H4 (cell line): ENCODE measurements around the gene MCOLN1. TPM values are rescaled to one million over a fixed set of nuclear protein-coding genes. Genes with fewer than 3 reads are reported as not detected.

Source experiments
- DNase-seq: peaks from one replicate; pipeline ENCODE4 v3.0.0-alpha.2; 2015; ENCODE audit warnings: low spot score
- total RNA-seq: library from RNA; depleted of rRNA; stranded (reverse); fragments of >200 nt; shearing (Covaris generic); gene quantifications from 2 replicates; pipeline ENCODE4 v1.2.3, GENCODE V29; 2014; rRNA removed

MCOLN1 gene
- total RNA-seq, result 3.9 and 5.8 TPM in 2 replicates

GRCh38 chr19:7522072-7522922 lies at the start of gene MCOLN1:
MCOLN1 (plus strand) TSS chr19:7522624; CDS start chr19:7522751, 127 bp downstream.
- DNase-seq, result peak; percentile 98

- DNase-seq, result no peak
Measured at GRCh38 chr19:7475665-7476064, 46.8 kb upstream of the MCOLN1 start.

GRCh38 chr19:7476241-7476640 lies 46.2 kb upstream of the MCOLN1 start:
- DNase-seq, result no peak

GRCh38 chr19:7476777-7477494 lies 45.5 kb upstream of the MCOLN1 start:
- DNase-seq, result no peak

GRCh38 chr19:7477758-7478157 lies 44.7 kb upstream of the MCOLN1 start:
- DNase-seq, result no peak

- no peak for DNase-seq
Measured at GRCh38 chr19:7478173-7478842, 44.1 kb upstream of the MCOLN1 start.

- no peak for DNase-seq
Measured at GRCh38 chr19:7478843-7479227, 43.6 kb upstream of the MCOLN1 start.

- no peak for DNase-seq
Measured at GRCh38 chr19:7480222-7480969, 42.0 kb upstream of the MCOLN1 start.

- DNase-seq, result no peak
Measured at GRCh38 chr19:7480970-7481255, 41.5 kb upstream of the MCOLN1 start.

GRCh38 chr19:7482584-7483439 lies 39.6 kb upstream of the MCOLN1 start:
- DNase-seq, result no peak

- DNase-seq, result no peak
Measured at GRCh38 chr19:7483720-7484201, 38.7 kb upstream of the MCOLN1 start.

GRCh38 chr19:7486923-7487322 lies 35.5 kb upstream of the MCOLN1 start:
- DNase-seq, result no peak

GRCh38 chr19:7488736-7489353 lies 33.6 kb upstream of the MCOLN1 start, which contains the start of gene PEX11G:
PEX11G (minus strand) TSS chr19:7489035; CDS start chr19:7489010, 25 bp downstream.
- DNase-seq, result peak; percentile 63

GRCh38 chr19:7489609-7490044 lies 32.8 kb upstream of the MCOLN1 start:
- no peak for DNase-seq

- DNase-seq, result peak; percentile 93
Measured at GRCh38 chr19:7492142-7492541, 30.3 kb upstream of the MCOLN1 start.

GRCh38 chr19:7492558-7492957 lies 29.9 kb upstream of the MCOLN1 start:
- DNase-seq, result peak; percentile 48

- DNase-seq, result no peak
Measured at GRCh38 chr19:7494416-7495098, 27.9 kb upstream of the MCOLN1 start.

- no peak for DNase-seq
Measured at GRCh38 chr19:7497292-7497691, 25.1 kb upstream of the MCOLN1 start.

GRCh38 chr19:7500811-7501450 lies 21.5 kb upstream of the MCOLN1 start:
- no peak for DNase-seq
